GM18870 (cell line): ENCODE results near the gene CELA3B.
"Not testable (repeated sequence)": the region's sequence is repeated elsewhere in the genome, so short reads cannot be mapped to it uniquely, and the experiment has no call there.

Experiments used
- ATAC-seq: cut with Tn5 transposase; IDR thresholded peaks from one replicate; pipeline ENCODE4 v1.9.1; 2021; ENCODE audit warnings: moderate library complexity; ENCODE audit not compliant: unreplicated experiment

CELA3B gene

GRCh38 chr1:21976703-21977239 is at the start of gene CELA3B:
CELA3B (plus strand) TSS chr1:21977022; CDS start chr1:21977040, 18 bp downstream.
- not testable (repeated sequence) for ATAC-seq

- ATAC-seq = no peak
These were observed 49.1 kb upstream of the CELA3B start for GRCh38 chr1:21927533-21928237.

GRCh38 chr1:21930080-21930571 is 46.7 kb upstream of the CELA3B start:
- no peak for ATAC-seq

- ATAC-seq = no peak
These were observed 46.1 kb upstream of the CELA3B start for GRCh38 chr1:21930629-21931170.

GRCh38 chr1:21931171-21932093 is 45.4 kb upstream of the CELA3B start:
- no peak for ATAC-seq

GRCh38 chr1:21932127-21932526 is 44.7 kb upstream of the CELA3B start:
- no peak for ATAC-seq

GRCh38 chr1:21933397-21934248 is 43.2 kb upstream of the CELA3B start:
- ATAC-seq = no peak

- ATAC-seq = no peak
These were observed 41.4 kb upstream of the CELA3B start for GRCh38 chr1:21935393-21935804.

GRCh38 chr1:21935891-21936365 is 40.9 kb upstream of the CELA3B start:
- no peak for ATAC-seq

- ATAC-seq = no peak
These were observed 40.3 kb upstream of the CELA3B start for GRCh38 chr1:21936366-21937031.

- ATAC-seq = no peak
These were observed 39.8 kb upstream of the CELA3B start, which contains the start of gene HSPG2 for GRCh38 chr1:21937034-21937371. HSPG2 (minus strand) TSS chr1:21937310; CDS start chr1:21937217, 93 bp downstream.

GRCh38 chr1:21937372-21938121 is 39.3 kb upstream of the CELA3B start:
- no peak for ATAC-seq

GRCh38 chr1:21938732-21939538 is 37.9 kb upstream of the CELA3B start:
- ATAC-seq = no peak

- no peak for ATAC-seq
These were observed 37.0 kb upstream of the CELA3B start for GRCh38 chr1:21939650-21940374.

- ATAC-seq = no peak
These were observed 36.3 kb upstream of the CELA3B start for GRCh38 chr1:21940492-21940891.

GRCh38 chr1:21941370-21941769 is 35.5 kb upstream of the CELA3B start:
- ATAC-seq = no peak

GRCh38 chr1:21942464-21942863 is 34.4 kb upstream of the CELA3B start:
- no peak for ATAC-seq
